ENCODE measurements around the gene DDX24.
A peak's percentile ranks its signal among the peaks of the same experiment; 100 is the strongest.

Gene DDX24, protein sequence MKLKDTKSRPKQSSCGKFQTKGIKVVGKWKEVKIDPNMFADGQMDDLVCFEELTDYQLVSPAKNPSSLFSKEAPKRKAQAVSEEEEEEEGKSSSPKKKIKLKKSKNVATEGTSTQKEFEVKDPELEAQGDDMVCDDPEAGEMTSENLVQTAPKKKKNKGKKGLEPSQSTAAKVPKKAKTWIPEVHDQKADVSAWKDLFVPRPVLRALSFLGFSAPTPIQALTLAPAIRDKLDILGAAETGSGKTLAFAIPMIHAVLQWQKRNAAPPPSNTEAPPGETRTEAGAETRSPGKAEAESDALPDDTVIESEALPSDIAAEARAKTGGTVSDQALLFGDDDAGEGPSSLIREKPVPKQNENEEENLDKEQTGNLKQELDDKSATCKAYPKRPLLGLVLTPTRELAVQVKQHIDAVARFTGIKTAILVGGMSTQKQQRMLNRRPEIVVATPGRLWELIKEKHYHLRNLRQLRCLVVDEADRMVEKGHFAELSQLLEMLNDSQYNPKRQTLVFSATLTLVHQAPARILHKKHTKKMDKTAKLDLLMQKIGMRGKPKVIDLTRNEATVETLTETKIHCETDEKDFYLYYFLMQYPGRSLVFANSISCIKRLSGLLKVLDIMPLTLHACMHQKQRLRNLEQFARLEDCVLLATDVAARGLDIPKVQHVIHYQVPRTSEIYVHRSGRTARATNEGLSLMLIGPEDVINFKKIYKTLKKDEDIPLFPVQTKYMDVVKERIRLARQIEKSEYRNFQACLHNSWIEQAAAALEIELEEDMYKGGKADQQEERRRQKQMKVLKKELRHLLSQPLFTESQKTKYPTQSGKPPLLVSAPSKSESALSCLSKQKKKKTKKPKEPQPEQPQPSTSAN

GRCh38 chr14:94080621-94081385 is at the start of gene DDX24, which contains the start of gene IFI27L1:
Gene DDX24 (minus strand): TSS chr14:94081202. CDS start chr14:94079742, 1,460 bp downstream.
Gene IFI27L1 (plus strand): TSS chr14:94081310. CDS start chr14:94096938, 15,628 bp downstream.
- peak; percentile 15 for FAIRE-seq
- DNase-seq (ENCODE audit: low spot score): peak; percentile 73

- FAIRE-seq (no peak), DNase-seq (ENCODE audit: low spot score) (no peak)
Measured at GRCh38 chr14:94129758-94130414, 48.9 kb upstream of the DDX24 start.

GRCh38 chr14:94129111-94129757 is 48.2 kb upstream of the DDX24 start, which contains the start of gene IFI27L2:
Gene IFI27L2 (minus strand): TSS chr14:94129604. CDS start chr14:94129564, 40 bp downstream.
- DNase-seq (ENCODE audit: low spot score) (peak; percentile 9), FAIRE-seq (no peak)

DNA sequence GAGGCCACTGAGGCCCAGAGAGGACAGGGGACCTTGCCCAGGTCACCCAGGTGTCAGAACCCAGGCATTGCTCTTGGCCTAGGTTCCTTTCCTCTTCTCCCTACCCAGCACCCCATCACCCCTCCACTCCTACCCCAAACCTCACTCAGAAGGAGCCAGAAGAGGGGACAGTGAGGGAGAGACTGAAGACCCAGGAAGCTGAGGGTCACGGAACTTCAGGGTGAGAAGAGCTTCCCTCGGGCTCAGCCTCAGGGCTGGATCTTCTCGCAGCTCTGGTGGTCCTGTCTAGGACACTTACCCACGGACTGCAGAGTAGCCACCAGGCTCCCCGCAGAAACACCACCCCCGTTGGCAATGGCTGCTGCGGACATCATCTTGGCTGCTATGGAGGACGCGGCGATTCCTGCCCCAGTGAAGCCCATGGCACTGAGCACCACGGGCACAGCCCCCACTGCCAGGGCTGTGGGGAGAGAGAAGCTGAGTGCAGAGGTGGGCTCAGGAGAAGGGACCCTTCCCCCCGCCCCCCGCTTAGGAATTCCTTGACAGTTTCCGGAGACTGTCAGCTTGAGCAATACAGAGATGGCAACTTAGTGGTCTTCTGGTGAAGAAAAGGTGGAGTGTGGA is 47.3 kb upstream of the DDX24 start:
- FAIRE-seq (no peak), DNase-seq (ENCODE audit: low spot score) (no peak)

- FAIRE-seq (no peak), DNase-seq (ENCODE audit: low spot score) (no peak)
Measured at GRCh38 chr14:94127330-94127729, 46.3 kb upstream of the DDX24 start.

GRCh38 chr14:94126800-94127199 is 45.8 kb upstream of the DDX24 start:
- FAIRE-seq (no peak), DNase-seq (ENCODE audit: low spot score) (no peak)

- DNase-seq (ENCODE audit: low spot score) (no peak), FAIRE-seq (no peak)
Measured at GRCh38 chr14:94126419-94126677, 45.3 kb upstream of the DDX24 start.

GRCh38 chr14:94125659-94126418 is 44.8 kb upstream of the DDX24 start:
- FAIRE-seq (no peak), DNase-seq (ENCODE audit: low spot score) (no peak)

DNA sequence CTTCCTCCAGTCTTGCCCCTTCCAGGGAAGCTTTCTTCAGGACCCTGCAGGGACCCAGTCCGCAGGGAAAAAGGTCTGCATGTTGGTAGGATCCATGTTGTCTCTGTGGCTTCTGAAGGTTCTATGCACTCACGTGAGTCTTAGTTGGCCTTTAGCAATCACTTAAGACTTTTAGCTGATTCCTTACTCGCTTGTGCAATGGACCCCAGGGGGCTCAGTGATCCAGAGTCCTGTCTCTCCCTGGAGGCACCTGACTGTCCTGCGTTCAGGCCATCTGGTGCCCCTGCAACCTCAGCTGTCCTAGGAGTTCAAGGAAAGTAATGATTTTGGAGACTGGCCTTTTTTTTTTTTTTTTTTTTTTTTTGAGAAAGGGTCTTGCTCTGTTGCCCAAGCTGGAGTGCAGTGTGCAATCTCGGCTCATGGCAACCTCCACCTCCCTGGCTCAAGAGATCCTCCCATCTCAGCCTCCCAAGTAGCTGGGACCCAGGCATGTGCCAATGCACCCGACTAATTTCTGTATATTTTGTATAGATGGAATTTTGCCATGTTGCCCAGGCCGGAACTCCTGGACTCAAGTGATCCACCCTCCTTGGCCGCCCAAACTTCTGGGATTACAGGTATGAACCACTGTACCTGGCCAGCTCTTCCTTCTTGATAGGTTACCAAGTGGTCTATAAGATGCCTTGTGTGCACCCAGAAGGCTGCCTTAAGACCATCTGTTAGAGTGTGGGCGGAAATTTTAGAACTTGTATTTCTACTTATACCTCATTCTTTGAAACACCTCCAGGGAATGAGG is 43.8 kb upstream of the DDX24 start:
- FAIRE-seq: no peak
- no peak for DNase-seq (ENCODE audit: low spot score)

DNA sequence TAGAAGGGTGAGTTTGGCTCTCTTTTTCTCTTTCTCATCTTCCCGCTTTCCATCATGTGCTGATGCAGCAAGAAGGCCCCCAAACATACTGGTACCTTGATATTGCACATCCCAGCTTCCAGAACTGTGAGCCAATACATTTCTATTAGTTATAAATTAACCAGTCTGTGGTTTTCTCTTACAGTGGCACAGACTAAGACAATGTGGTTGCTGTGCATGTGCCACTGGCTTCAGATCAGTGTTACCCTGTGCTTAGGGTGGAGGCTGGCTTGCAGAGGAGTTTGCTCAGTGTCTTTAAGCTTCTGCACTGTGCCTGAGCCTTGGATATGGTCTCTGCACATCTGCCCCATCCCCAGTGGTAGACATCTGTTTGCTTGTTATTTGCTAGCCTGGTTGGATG is 42.9 kb upstream of the DDX24 start:
- FAIRE-seq (no peak), DNase-seq (ENCODE audit: low spot score) (peak; percentile 3)

DNA sequence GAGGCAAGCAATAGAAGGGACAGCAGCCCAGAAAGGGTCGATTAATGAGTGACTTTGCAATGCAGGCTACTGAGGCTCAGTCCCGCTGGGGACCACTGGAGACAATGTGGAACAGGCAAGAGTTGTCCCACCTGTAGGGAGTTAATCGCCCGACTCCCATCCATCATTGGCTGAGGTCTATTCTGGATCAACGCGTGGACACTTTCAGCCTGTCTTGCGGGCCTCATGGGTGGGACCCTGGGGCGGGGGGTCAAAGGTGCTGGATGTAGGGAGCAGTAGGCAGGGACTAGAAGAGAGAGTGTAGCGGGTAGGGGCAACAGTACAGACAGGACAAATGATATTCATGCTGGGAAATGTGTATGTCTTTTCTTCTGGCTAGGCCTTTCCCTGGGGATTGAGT is 42.3 kb upstream of the DDX24 start:
- DNase-seq (ENCODE audit: low spot score) (no peak), FAIRE-seq (no peak)

DNA sequence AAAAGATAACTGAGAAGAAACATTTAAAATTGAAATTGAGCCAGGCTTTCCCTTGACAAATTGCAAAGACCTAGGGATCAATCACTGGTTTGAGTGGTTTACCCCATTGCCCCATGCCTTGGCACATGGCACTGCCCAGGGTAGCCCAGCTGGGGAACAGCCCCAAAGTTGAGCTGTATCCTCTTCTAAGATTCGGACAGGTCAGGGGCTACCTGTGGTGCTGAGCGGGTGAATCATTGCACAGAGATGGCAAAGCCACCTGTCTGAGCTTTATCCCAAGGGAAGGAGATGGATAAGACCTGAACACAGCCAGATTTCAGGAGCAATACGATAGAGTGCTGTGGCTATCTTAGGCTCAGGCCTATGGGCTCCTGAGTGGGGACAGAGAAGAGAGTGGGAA is 41.4 kb upstream of the DDX24 start:
- DNase-seq (ENCODE audit: low spot score) (no peak), FAIRE-seq (no peak)

DNA sequence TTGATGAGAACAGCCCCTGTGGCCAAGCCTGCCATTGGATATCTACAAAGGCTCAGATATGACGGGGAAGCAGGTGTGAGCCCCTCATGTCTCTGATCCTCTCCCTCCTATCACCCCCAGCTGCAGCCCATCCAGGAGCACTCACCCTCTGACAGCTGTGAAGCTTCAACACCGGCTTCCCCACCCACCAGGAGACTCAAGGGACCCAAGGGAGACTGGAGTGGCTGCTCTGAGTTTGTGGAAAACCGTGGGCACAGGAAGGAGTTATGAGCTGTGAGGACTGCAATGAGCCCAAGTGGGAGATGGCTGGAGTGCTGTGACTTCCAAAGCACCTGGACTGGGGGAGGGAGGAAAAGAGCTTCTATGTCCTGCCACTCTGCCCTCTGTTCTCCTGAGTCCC is 40.5 kb upstream of the DDX24 start:
- DNase-seq (ENCODE audit: low spot score) (no peak), FAIRE-seq (no peak)

DNA sequence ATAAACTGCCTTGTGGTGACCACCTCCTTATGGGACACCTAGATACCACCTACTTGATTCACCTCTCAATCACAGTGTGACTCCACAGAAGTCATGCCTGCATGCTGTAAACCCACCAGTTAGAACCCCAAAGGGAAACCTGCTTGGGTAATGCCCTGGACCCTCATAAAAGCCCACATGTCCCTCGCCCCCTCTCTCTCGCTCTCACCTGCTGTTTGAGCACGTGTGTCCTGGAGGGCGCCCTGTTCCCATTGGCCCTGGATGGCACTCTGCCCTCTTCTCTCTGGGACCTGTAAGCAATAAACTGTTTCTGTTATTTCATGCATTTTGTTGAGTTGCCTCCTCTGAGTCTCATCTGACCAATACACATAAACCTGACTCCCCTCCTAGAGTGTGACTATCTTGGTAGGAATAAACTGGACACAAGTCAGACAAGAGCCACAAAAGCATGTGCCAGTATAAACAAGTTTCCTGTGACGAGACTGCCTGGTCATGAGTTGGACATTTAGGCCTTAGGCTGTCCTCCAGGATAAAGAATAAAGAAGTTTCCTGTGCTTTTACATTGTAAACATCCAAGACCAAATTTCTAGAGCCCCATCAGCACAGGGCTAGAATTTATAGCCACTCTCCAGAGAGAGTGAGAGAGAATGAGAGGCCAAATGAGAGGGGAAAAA is 39.8 kb upstream of the DDX24 start:
- FAIRE-seq (no peak), DNase-seq (ENCODE audit: low spot score) (no peak)

DNA sequence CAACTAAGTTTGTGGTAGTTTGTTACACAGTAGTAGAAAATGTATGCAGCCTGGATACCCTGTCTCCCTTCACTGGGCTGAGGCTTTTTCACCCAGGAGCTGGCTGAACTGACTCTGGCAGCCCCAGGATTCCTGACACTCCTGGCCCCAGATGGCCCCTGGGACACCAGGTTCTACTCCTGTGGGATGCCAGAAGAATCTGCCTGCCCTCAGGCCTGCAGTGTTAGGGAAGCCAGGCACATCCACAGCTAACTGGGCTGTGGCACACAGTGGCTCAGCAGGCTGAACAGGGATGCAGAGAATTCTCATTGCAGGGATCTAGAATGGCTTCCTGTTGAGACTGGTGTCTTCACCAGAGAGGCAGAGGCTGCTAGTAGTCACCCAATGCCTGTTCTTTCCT is 38.1 kb upstream of the DDX24 start:
- no peak for FAIRE-seq

GRCh38 chr14:94117856-94118255 is 36.9 kb upstream of the DDX24 start:
- DNase-seq (ENCODE audit: low spot score): no peak

More for the DNA sequence above, 38.1 kb upstream of the DDX24 start:
- DNase-seq (ENCODE audit: low spot score): no peak

GRCh38 chr14:94116701-94117100 is 35.7 kb upstream of the DDX24 start:
- no peak for DNase-seq (ENCODE audit: low spot score)
- FAIRE-seq: no peak

More at GRCh38 chr14:94117856-94118255, 36.9 kb upstream of the DDX24 start:
- FAIRE-seq: no peak

- no peak for FAIRE-seq
Measured at GRCh38 chr14:94115631-94116030, 34.6 kb upstream of the DDX24 start.

More at GRCh38 chr14:94115631-94116030, 34.6 kb upstream of the DDX24 start:
- DNase-seq (ENCODE audit: low spot score): no peak
